OCI-LY1 (cell line): Measurements from ENCODE around the gene PTPN5.

Source experiments
- CTCF ChIP-seq: fragments of 200-600 bp; sonication (generic), shearing (Covaris generic); IDR thresholded peaks from 2 replicates; pipeline ENCODE4 v1.5.1; 2017; ENCODE audit warnings: mild to moderate bottlenecking, antibody characterized with exemption, low read length, moderate library complexity, mixed read lengths
- EZH2 ChIP-seq: fragments of 200-600 bp; sonication (generic), shearing (Covaris generic); IDR thresholded peaks from 2 replicates; pipeline ENCODE4 v1.8.0; 2017; ENCODE audit warnings: borderline replicate concordance, mixed run types, mild to moderate bottlenecking, antibody characterized with exemption, low read length, moderate library complexity, mixed read lengths

- TF ChIP-seq CTCF (no peak), EZH2 (no peak)
These were observed 91.2 kb downstream of the PTPN5 start for GRCh38 chr11:18700375-18700774.
